Naive thymus-derived CD4-positive, alpha-beta T cell (primary cell): Measurements from ENCODE around the gene DYNLT5. TPM values are rescaled to one million over a fixed set of nuclear protein-coding genes. Genes with fewer than 3 reads are reported as not detected.

Experiments
- polyA plus RNA-seq, 2 donors: library from polyadenylated mRNA; unstranded; fragments of 300-500 nt; fragmentation: Illumina TruSeq; gene quantifications; one replicate each; pipeline ENCODE4 v1.2.3, GENCODE V29; 2021
- total RNA-seq, 6 experiments: library from RNA in 5 of 6; stranded (reverse) in 5 of 6; gene quantifications; 1 replicate in 5 of 6; 2 replicates in 1 of 6; pipeline ENCODE4 v1.2.3 and lab custom pipeline; 2021 to 2026

The DYNLT5 gene
- total and polyA plus RNA-seq, 7 experiments from 2014 or later, result 0.46 TPM; not detected in 6

Other genes starting within 250 kb of the DYNLT5 start
- not detected for gene SGIP1, start 218.3 kb upstream of the DYNLT5 start, total RNA-seq
- gene SGIP1, start 218.3 kb upstream of the DYNLT5 start, polyA plus RNA-seq, result not detected
- gene INSL5, start 48.8 kb downstream of the DYNLT5 start, total RNA-seq, result not detected
- gene INSL5, start 48.8 kb downstream of the DYNLT5 start, polyA plus RNA-seq, result not detected
- 10 to 100 TPM in 1 of 5 experiments, 1 to 10 TPM in 4; 1.3 to 10.7 (median 9.7) TPM for gene DNAI4, start 172.4 kb downstream of the DYNLT5 start, total RNA-seq
- gene DNAI4, start 172.4 kb downstream of the DYNLT5 start, polyA plus RNA-seq, result 1 to 10 TPM; 2.2 to 2.3 TPM
- gene MIER1, start 172.5 kb downstream of the DYNLT5 start, total RNA-seq, result 10 to 100 TPM; 51.5 to 73.6 (median 70.9) TPM
- gene MIER1, start 172.5 kb downstream of the DYNLT5 start, polyA plus RNA-seq, result 10 to 100 TPM; 35.8 to 48.2 TPM